Nephron (organoid): ENCODE measurements around the gene GAGE1.
"Not testable (repeated sequence)": the region's sequence is repeated elsewhere in the genome, so short reads cannot be mapped to it uniquely, and the experiment has no call there.

ENCODE experiments used
- H3K27ac Mint-ChIP-seq, 3 experiments: 2 replicates each; pipeline ENCODE4 v1.8.0; 2020; ENCODE audit warnings: mixed read lengths in 3 of 3, mild to moderate bottlenecking in 2 of 3, moderate library complexity in 1 of 3
- H3K27me3 Mint-ChIP-seq: 2 replicates; pipeline ENCODE4 v1.8.0; 2021; ENCODE audit warnings: low read depth, mild to moderate bottlenecking, moderate library complexity, mixed read lengths
- H3K36me3 Mint-ChIP-seq: 2 replicates; pipeline ENCODE4 v1.8.0; 2020; ENCODE audit warnings: low read depth, mixed read lengths
- H3K4me1 Mint-ChIP-seq: 2 replicates; pipeline ENCODE4 v1.8.0; 2020; ENCODE audit warnings: mixed read lengths
- H3K4me3 Mint-ChIP-seq, 3 experiments: 2 replicates each; pipeline ENCODE4 v1.8.0; 2020; ENCODE audit warnings: mild to moderate bottlenecking in 3 of 3, mixed read lengths in 3 of 3, moderate library complexity in 2 of 3
- H3K9me3 Mint-ChIP-seq: 2 replicates; pipeline ENCODE4 v1.8.0; 2020; ENCODE audit warnings: mixed read lengths
- CTCF ChIP-seq, 3 experiments: fragments of 200-600 bp; sonication (generic); IDR thresholded peaks; one replicate each; pipeline ENCODE4 v1.5.0; 2021; ENCODE audit warnings: antibody characterized with exemption in 3 of 3; ENCODE audit not compliant: unreplicated experiment in 3 of 3

The GAGE1 gene

GRCh38 chrX:49598720-49599119 lies at the start of gene GAGE1:
GAGE1 (plus strand) TSS chrX:49599020; CDS start chrX:49600175, 1,155 bp downstream.
- not testable (repeated sequence) for H3K9me3 Mint-ChIP-seq, H3K36me3 Mint-ChIP-seq, H3K4me3 Mint-ChIP-seq, H3K27me3 Mint-ChIP-seq, H3K4me1 Mint-ChIP-seq, H3K27ac Mint-ChIP-seq

- H3K27ac Mint-ChIP-seq, H3K27me3 Mint-ChIP-seq, H3K9me3 Mint-ChIP-seq, H3K4me1 Mint-ChIP-seq, H3K4me3 Mint-ChIP-seq, H3K36me3 Mint-ChIP-seq: not testable (repeated sequence)
Measured at GRCh38 chrX:49550989-49551388, 47.8 kb upstream of the GAGE1 start, which contains the start of gene GAGE12E. GAGE12E (plus strand) TSS chrX:49551289; CDS start chrX:49552444, 1,155 bp downstream.

GRCh38 chrX:49560542-49560941 lies 38.3 kb upstream of the GAGE1 start, which contains the start of gene GAGE12F:
GAGE12F (plus strand) TSS chrX:49560842; CDS start chrX:49561997, 1,155 bp downstream.
- not testable (repeated sequence) for H3K4me1 Mint-ChIP-seq, H3K27me3 Mint-ChIP-seq, H3K36me3 Mint-ChIP-seq, H3K27ac Mint-ChIP-seq, H3K9me3 Mint-ChIP-seq, H3K4me3 Mint-ChIP-seq

- not testable (repeated sequence) for H3K4me3 Mint-ChIP-seq, H3K36me3 Mint-ChIP-seq, H3K27ac Mint-ChIP-seq, H3K4me1 Mint-ChIP-seq, H3K9me3 Mint-ChIP-seq, H3K27me3 Mint-ChIP-seq
Measured at GRCh38 chrX:49568728-49569127, 30.1 kb upstream of the GAGE1 start.

GRCh38 chrX:49569152-49569551 lies 29.7 kb upstream of the GAGE1 start:
- not testable (repeated sequence) for H3K4me3 Mint-ChIP-seq, H3K27me3 Mint-ChIP-seq, H3K9me3 Mint-ChIP-seq, H3K27ac Mint-ChIP-seq, H3K4me1 Mint-ChIP-seq, H3K36me3 Mint-ChIP-seq

GRCh38 chrX:49570100-49570499 lies 28.7 kb upstream of the GAGE1 start, which contains the start of gene GAGE12G:
GAGE12G (plus strand) TSS chrX:49570400; CDS start chrX:49571555, 1,155 bp downstream.
- H3K36me3 Mint-ChIP-seq, H3K27me3 Mint-ChIP-seq, H3K4me1 Mint-ChIP-seq, H3K4me3 Mint-ChIP-seq, H3K9me3 Mint-ChIP-seq, H3K27ac Mint-ChIP-seq: not testable (repeated sequence)

GRCh38 chrX:49579649-49580048 lies 19.2 kb upstream of the GAGE1 start, which contains the start of gene GAGE12H:
GAGE12H (plus strand) TSS chrX:49579949; CDS start chrX:49581104, 1,155 bp downstream.
- H3K36me3 Mint-ChIP-seq, H3K27ac Mint-ChIP-seq, H3K4me3 Mint-ChIP-seq, H3K4me1 Mint-ChIP-seq, H3K27me3 Mint-ChIP-seq, H3K9me3 Mint-ChIP-seq: not testable (repeated sequence)

GRCh38 chrX:49589196-49589595 lies 9.6 kb upstream of the GAGE1 start, which contains the start of gene GAGE2A:
GAGE2A (plus strand) TSS chrX:49589496; CDS start chrX:49590651, 1,155 bp downstream.
- H3K27me3 Mint-ChIP-seq, H3K27ac Mint-ChIP-seq, H3K4me1 Mint-ChIP-seq, H3K36me3 Mint-ChIP-seq, H3K9me3 Mint-ChIP-seq, H3K4me3 Mint-ChIP-seq: not testable (repeated sequence)

GRCh38 chrX:49589769-49590478 lies 8.9 kb upstream of the GAGE1 start:
- not testable (repeated sequence) for H3K36me3 Mint-ChIP-seq, H3K9me3 Mint-ChIP-seq, H3K4me1 Mint-ChIP-seq, H3K27ac Mint-ChIP-seq, H3K27me3 Mint-ChIP-seq, H3K4me3 Mint-ChIP-seq

GRCh38 chrX:49590488-49590887 lies 8.3 kb upstream of the GAGE1 start:
- H3K4me3 Mint-ChIP-seq, H3K36me3 Mint-ChIP-seq, H3K4me1 Mint-ChIP-seq, H3K27ac Mint-ChIP-seq, H3K9me3 Mint-ChIP-seq, H3K27me3 Mint-ChIP-seq: not testable (repeated sequence)

GRCh38 chrX:49610718-49611310 lies 12.0 kb downstream of the GAGE1 start:
- Mint-ChIP-seq H3K27ac (peak overlapping the region; percentile 33 to 65 (median 36)), H3K36me3 (no peaks in the 10 kb centered on the region), H3K4me1 (peaks cover 12% of the 10 kb centered on the region), H3K4me3 (no peak overlapping the region), H3K9me3 (peaks cover 3% of the 10 kb centered on the region), H3K27me3 (no peaks in the 10 kb centered on the region)
- TF ChIP-seq CTCF (IDR thresholded peaks at IDR 0.05; ENCODE audit: unreplicated experiment in 3 of 3): no peak
